ENCODE data around the gene ATF7IP.

- TF ChIP-seq CTCF (IDR thresholded peaks at IDR 0.05; ENCODE audit: low read depth, low read length) (no peak), EZH2phosphoT487 (IDR thresholded peaks at IDR 0.05; ENCODE audit: low read depth) (no peak)
Measured at GRCh38 chr12:14471497-14471896, 106.0 kb downstream of the ATF7IP start.

Measured in OCI-LY3 (cell line).